HT-29 (cell line): Measurements from ENCODE around the gene AIG1. TPM values are rescaled to one million over a fixed set of nuclear protein-coding genes. Genes with fewer than 3 reads are reported as not detected.
"Not testable (repeated sequence)": the region's sequence is repeated elsewhere in the genome, so short reads cannot be mapped to it uniquely, and the experiment has no call there.

Experiments
- DNase-seq: peaks from one replicate; pipeline ENCODE4 v3.0.0-alpha.2; 2015; ENCODE audit warnings: low spot score
- total RNA-seq: library from RNA; depleted of rRNA; stranded (reverse); fragments of >200 nt; shearing (Covaris generic); gene quantifications from 2 replicates; pipeline ENCODE4 v1.2.3, GENCODE V29; 2014

Gene AIG1
- total RNA-seq, 1 experiment from 2014 or later, result 18.2 TPM

DNA sequence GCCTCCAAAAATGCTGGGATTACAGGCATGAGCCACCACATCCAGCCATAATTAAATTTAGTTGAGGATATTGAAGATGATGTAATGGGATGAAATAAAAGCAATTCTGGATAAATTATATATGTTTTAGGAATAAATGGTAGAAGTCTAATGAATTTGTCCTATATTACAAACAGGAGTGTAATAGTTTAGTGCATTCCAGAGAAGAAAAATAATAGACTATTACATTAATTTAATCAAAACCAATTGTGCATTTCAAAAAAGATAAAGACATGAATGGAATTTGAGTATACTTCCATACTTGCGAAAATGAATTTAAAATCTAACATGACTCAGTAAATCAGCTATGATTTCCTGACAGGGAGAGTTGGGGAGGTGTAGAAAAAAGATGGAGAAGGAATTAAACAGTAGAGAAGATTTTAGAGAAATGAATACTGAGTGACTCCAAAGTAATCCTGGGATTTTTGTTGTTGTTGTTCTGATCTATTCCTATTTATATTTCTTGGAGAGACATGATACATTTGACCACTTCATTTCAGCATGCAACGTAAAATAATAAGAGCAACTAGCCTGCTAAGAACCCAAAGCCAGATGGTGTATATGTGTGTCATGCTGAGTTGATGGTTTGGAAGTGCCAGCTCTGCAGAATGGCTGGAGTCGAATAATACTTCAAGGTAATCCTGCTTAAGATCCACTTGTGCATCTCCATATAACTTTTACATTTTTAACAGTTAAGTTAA is 67.4 kb downstream of the AIG1 start:
- DNase-seq, result no peak

GRCh38 chr6:143128681-143129015 is 68.0 kb downstream of the AIG1 start:
- DNase-seq, result no peak

DNA sequence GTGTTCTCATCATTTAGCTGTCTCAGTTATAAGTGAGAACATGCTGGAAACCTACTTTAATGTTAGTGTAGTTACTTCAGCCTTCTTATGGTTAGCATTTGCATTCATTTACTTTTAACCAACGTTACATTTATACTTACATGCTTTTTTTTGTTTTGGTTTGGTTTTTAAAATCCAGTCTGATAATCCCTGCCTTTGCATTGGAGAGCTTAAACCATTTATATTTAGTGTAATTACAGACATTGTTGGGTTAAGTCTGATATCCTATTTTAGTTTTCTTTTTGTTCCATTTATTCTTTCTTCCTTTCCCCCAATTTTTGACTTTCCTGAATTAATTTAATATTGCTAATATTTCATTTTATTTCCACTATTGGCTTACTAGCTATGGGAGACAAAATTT is 70.2 kb downstream of the AIG1 start:
- no peak for DNase-seq

DNA sequence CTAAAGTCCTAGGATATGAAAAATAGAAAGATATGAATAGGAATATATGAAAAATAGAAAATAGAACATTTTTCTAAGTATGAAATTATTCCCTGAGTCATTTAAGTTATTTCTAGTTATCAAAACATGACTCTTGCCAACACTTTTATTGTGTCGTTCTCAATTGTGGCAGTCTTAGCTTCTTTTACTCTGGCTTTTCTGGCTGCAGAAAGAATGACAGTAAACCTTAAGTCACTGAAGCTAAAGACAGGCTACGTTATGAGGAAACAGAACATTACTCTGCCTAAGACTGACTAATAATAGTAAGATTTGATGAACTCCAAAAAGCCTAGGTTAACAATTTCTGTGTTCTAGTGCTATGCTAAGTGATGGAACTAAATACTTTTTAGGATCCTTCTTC is 74.6 kb downstream of the AIG1 start:
- no peak for DNase-seq

GRCh38 chr6:143135797-143136561 is 75.3 kb downstream of the AIG1 start:
- no peak for DNase-seq

GRCh38 chr6:143136647-143137046 is 76.0 kb downstream of the AIG1 start:
- DNase-seq, result peak; percentile 4

DNA sequence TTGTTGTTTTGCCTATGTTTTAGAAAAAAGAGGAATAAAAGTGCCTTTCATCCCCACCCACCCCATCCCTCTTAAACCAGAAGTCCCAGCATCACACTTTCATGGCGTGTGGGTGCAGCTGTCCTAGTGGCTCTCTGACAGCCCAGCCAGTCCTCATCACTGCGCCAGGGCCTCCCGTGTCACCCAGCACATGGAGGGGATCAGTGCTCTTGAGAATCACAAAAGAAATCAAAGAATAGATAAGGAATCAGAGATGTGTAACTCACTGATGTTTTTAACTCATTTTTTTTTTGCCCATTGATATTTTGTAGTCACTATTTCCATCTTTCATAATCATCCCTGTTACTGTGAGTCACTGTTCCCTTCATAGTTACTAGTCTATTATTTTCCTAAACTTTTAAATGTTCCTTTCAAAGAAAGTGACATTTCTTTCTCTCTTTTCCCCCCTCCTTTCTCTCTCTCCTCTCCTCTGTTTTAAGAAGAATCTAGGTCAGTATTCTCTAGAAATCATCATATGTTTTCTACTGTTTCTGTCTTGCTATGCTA is 78.6 kb downstream of the AIG1 start:
- DNase-seq, result no peak

DNA sequence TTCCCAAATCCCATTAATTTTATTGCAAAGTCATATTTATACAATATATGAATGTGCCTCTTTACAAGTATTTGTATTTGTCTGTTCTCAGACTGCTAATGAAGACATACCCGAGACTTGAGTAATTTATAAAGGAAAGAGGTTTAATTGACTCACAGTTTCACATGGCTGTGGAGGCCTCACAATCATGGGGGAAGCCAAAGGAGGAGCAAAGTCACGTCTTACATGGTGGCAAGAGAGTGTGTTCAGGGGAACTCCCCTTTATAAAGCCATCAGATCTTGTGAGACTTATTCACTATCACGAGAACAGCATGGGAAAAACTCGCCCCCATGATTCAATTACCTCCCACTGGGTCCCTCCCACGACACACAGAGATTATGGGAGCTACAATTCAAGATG is 79.2 kb downstream of the AIG1 start:
- not testable (repeated sequence) for DNase-seq

DNA sequence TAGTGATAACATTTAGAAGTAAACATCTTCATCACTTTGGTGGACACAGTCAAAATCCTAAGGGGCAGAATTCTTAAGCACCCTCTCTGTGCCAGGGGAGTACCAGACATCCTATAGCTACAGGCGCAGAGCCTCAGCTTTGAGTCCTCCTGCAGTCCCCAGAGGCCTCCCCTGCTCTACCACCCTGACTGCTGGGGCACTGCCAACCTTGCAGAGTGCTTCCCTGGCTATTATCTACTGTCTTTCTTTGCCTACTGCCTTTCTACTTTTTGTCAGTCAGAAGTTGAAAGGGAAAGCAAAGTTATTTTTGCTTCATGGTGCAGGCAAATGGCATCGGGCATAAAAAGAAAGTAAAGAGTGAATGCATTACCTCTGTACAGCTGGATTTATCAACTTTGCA is 80.1 kb downstream of the AIG1 start:
- DNase-seq, result no peak

DNA sequence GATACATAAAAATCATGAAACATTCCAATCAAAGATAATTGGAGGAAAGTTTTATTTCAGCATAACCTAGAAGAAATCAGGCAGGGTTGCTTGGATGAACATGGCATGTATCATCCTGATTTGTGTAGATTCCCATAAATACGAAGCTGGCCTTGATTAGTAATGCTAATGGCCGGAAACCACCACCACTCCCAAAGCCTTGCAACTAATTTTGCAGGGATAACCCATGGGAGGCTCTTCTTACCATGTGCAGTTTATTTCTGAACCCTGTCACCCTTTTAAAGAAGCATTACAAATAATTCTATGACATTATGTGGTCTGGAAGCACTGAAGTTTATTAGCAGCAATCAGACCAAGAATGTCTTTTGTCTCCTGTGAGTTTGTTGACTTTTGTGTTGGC is 80.8 kb downstream of the AIG1 start:
- no peak for DNase-seq

DNA sequence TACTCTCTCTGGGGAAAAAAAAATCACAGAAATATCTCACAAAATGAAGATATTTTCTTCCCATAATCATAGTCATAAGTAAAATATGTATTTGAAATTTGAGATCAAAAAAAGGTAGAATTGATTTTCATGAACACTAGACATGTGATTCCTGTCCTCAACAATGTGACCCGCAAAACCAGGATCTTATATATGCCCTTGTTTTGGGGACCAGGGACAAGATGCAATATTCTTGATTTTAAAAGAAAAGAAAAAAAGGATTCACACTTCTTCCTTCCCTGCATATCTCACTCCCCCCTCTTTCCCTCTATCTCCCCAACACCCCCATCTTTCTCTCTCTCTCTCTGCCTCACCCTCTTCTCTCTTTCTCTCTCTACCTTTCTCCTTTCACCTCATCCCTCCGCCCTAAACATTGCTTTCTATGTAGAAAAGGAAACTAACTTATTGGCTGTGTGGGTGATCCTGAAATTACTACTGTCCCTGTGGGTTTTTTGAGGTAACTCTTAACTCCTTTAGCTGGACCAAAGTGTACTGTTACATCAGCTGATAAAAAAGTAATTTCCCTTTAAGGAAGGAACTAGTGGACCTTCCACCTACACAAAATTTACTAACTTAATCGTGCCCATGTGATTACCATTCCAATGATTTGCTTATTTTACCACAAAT is 85.6 kb downstream of the AIG1 start:
- DNase-seq, result no peak

DNA sequence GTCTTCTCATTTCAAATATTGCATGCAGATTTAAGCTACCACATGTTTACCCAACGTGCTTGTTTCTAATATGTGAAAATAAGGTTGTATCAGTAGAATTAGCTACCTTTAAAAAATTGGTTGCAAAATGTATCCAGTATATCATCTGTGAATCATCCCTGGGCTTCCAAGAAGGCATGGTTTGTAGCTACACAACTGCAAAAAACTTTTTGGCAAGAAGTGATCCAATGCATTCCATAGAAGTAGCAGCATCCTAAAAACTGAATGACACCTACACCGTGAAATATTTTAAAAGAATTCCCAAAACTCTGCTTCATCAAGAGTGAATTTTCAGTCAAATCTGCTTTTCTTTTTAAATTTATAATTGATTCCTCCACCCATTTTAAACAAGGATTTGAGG is 89.1 kb downstream of the AIG1 start:
- DNase-seq, result no peak

GRCh38 chr6:143150281-143150680 is 89.6 kb downstream of the AIG1 start:
- no peak for DNase-seq

DNA sequence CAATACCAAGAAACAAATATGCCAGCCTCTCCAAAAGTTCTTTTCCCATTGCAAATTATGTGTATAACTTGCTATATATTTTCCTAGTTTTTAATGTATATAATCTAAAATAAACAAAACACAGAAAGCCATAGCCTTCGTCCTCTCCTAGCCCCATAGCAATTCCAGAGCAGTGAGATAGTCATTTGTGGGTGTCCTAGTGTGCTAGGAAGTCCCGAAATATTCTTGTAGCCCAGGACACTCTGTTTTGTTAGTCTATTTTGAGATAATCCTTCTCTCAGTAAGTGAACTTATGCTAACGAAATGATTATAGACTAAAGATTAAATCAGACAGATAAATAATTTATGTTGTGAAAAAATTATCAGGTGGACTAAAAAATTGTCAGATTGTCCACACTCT is 90.7 kb downstream of the AIG1 start:
- no peak for DNase-seq

DNA sequence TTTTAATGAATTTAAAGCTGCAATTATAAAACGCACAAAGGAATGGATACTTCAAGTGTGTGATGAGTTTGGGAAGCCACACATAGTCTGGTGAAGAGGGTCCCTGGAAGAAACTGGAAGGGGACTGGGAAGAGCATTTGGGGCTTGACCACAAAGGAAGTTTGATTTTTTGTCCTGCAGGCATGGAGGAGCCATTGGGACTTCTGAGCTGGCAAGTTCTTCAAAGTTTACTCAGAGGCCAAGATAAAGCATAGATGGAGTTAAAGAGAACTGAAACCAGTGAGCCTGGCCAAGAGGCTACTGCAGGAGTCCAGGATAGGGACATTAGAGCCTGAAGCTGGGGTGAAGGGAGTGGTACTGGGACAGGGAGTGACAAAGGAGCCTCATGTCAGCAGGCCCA is 95.0 kb downstream of the AIG1 start:
- no peak for DNase-seq

DNA sequence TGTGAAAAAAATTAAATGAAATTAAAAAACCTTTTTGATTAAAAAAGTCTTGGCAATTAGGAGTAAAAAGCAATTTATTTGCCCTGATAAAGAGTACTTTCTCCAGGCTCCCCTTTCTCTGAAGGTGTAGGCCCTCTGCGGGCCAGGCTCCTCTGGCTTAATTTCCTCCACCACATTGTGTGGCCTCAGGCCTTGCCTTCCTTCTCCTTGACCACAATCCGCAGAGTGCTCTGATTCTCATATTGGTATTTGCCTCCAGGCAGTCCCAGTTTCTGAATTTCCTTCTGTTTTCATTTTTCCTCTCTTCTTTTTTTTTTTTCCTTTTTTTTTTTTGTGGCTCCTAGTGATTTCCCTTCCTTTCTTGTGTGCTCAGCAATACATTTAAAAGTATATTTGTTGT is 96.4 kb downstream of the AIG1 start:
- DNase-seq, result no peak

- no peak for DNase-seq
These were observed 97.5 kb downstream of the AIG1 start for GRCh38 chr6:143158113-143158581.

GRCh38 chr6:143159001-143159400 is 98.3 kb downstream of the AIG1 start:
- no peak for DNase-seq

DNA sequence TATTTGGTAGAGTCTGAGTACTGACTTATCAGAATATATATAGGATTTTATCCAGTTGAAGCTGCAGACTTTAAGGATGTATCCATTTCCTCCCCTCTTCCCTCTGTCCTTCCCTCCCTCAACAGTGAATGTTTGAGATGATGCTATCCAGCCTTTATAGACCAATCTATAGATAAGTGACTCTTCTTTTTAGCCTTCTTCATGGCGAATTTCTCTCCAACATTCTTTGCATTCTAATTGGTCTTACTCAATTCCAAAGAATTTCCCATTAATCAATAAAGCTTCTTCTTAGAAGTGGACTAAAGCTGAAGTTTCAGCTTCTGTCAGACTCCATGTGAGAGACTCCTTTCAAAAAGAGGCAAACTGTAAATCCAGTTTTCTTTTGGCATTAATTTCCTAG is 99.3 kb downstream of the AIG1 start:
- DNase-seq, result no peak

- DNase-seq, result no peak
These were observed 99.9 kb downstream of the AIG1 start for GRCh38 chr6:143160439-143161220.

- DNase-seq, result no peak
These were observed 102.9 kb downstream of the AIG1 start for GRCh38 chr6:143163621-143164020.
